ENCODE measurements around the gene MAD1L1. TPM values are rescaled to one million over a fixed set of nuclear protein-coding genes. Genes with fewer than 3 reads are reported as not detected.

Gene MAD1L1
- total RNA-seq, 1 donor from 2014 or later = 57.6 TPM

- peaks cover 9% of the 10 kb centered on the region for H3K27me3 Mint-ChIP-seq (ENCODE audit: unreplicated experiment)
- H3K4me1 Mint-ChIP-seq (ENCODE audit: low read depth, unreplicated experiment) = no peaks in the 10 kb centered on the region
- no peak for TF ChIP-seq CTCF (IDR thresholded peaks at IDR 0.05; ENCODE audit: partially characterized antibody, unreplicated experiment)
- H3K36me3 Mint-ChIP-seq (ENCODE audit: unreplicated experiment) = peaks cover 7% of the 10 kb centered on the region
- H3K4me3 Mint-ChIP-seq (ENCODE audit: unreplicated experiment) = no peak overlapping the region
- H3K27ac Mint-ChIP-seq (ENCODE audit: unreplicated experiment) = no peak overlapping the region
- DNase-seq = no peak
- peaks cover 2% of the 10 kb centered on the region for H3K9me3 Mint-ChIP-seq (ENCODE audit: unreplicated experiment)
Observed at GRCh38 chr7:2217206-2217605, 15.5 kb downstream of the MAD1L1 start.

- Mint-ChIP-seq H3K4me1 (ENCODE audit: low read depth, unreplicated experiment) (no peaks in the 10 kb centered on the region), H3K4me3 (ENCODE audit: unreplicated experiment) (no peak overlapping the region), H3K9me3 (ENCODE audit: unreplicated experiment) (no peaks in the 10 kb centered on the region), H3K36me3 (ENCODE audit: unreplicated experiment) (peaks cover 7% of the 10 kb centered on the region), H3K27ac (ENCODE audit: unreplicated experiment) (no peak overlapping the region), H3K27me3 (ENCODE audit: unreplicated experiment) (peaks cover 6% of the 10 kb centered on the region)
- no peak for TF ChIP-seq CTCF (IDR thresholded peaks at IDR 0.05; ENCODE audit: partially characterized antibody, unreplicated experiment)
- no peak for DNase-seq
Observed at GRCh38 chr7:2215851-2216250, 16.9 kb downstream of the MAD1L1 start.

GRCh38 chr7:2214636-2215035 is 18.1 kb downstream of the MAD1L1 start:
- TF ChIP-seq CTCF (IDR thresholded peaks at IDR 0.05; ENCODE audit: partially characterized antibody, unreplicated experiment) = no peak
- Mint-ChIP-seq H3K36me3 (ENCODE audit: unreplicated experiment) (peaks cover 7% of the 10 kb centered on the region), H3K4me1 (ENCODE audit: low read depth, unreplicated experiment) (peaks cover 1% of the 10 kb centered on the region), H3K27ac (ENCODE audit: unreplicated experiment) (no peak overlapping the region), H3K9me3 (ENCODE audit: unreplicated experiment) (no peaks in the 10 kb centered on the region), H3K27me3 (ENCODE audit: unreplicated experiment) (peaks cover 6% of the 10 kb centered on the region), H3K4me3 (ENCODE audit: unreplicated experiment) (no peak overlapping the region)
- no peak for DNase-seq

GRCh38 chr7:2213551-2214215 is 19.1 kb downstream of the MAD1L1 start:
- Mint-ChIP-seq H3K9me3 (ENCODE audit: unreplicated experiment) (no peaks in the 10 kb centered on the region), H3K27me3 (ENCODE audit: unreplicated experiment) (peaks cover 9% of the 10 kb centered on the region), H3K4me3 (ENCODE audit: unreplicated experiment) (no peak overlapping the region), H3K4me1 (ENCODE audit: low read depth, unreplicated experiment) (peaks cover 7% of the 10 kb centered on the region), H3K36me3 (ENCODE audit: unreplicated experiment) (peaks cover 7% of the 10 kb centered on the region), H3K27ac (ENCODE audit: unreplicated experiment) (no peak overlapping the region)
- no peak for DNase-seq
- no peak for TF ChIP-seq CTCF (IDR thresholded peaks at IDR 0.05; ENCODE audit: partially characterized antibody, unreplicated experiment)

GRCh38 chr7:2212906-2213305 is 19.8 kb downstream of the MAD1L1 start:
- Mint-ChIP-seq H3K4me3 (ENCODE audit: unreplicated experiment) (no peak overlapping the region), H3K4me1 (ENCODE audit: low read depth, unreplicated experiment) (peaks cover 9% of the 10 kb centered on the region), H3K27me3 (ENCODE audit: unreplicated experiment) (peaks cover 11% of the 10 kb centered on the region), H3K27ac (ENCODE audit: unreplicated experiment) (no peak overlapping the region), H3K9me3 (ENCODE audit: unreplicated experiment) (no peaks in the 10 kb centered on the region), H3K36me3 (ENCODE audit: unreplicated experiment) (peaks cover 7% of the 10 kb centered on the region)
- DNase-seq = no peak
- no peak for TF ChIP-seq CTCF (IDR thresholded peaks at IDR 0.05; ENCODE audit: partially characterized antibody, unreplicated experiment)
